Activated B cell treated with CpG ODN at 0.5 μM for 24 hours (primary cell): ENCODE data around the gene CRACR2A. TPM values are rescaled to one million over a fixed set of nuclear protein-coding genes. Genes with fewer than 3 reads are reported as not detected.
A peak's percentile ranks its signal among the peaks of the same experiment; 100 is the strongest.

ENCODE experiments used
- ATAC-seq: fragments of 200-7000 bp; cut with Tn5 transposase; one replicate; pipeline ENCODE4 v1.10.0; 2021; ENCODE audit warnings: low read depth, mild to moderate bottlenecking, moderate library complexity
- CTCF ChIA-PET: fragments of 350-600 bp; sonication (Branson Sonifier 250); formaldehyde crosslinking; loops from one replicate; lab custom pipeline; 2021; ENCODE audit warnings: antibody characterized with exemption; lab: Charles Lee
- POLR2A ChIA-PET: fragments of 350-600 bp; sonication (Branson Sonifier 250); formaldehyde crosslinking; loops from one replicate; lab custom pipeline; 2021; ENCODE audit warnings: antibody characterized with exemption; lab: Charles Lee
- DNase-seq: peaks from one replicate; pipeline ENCODE4 v3.0.0; 2022
- H3K27ac Mint-ChIP-seq: one replicate; pipeline ENCODE4 v1.8.0; 2020; ENCODE audit warnings: mixed read lengths
- H3K27me3 Mint-ChIP-seq: one replicate; pipeline ENCODE4 v1.8.0; 2021; ENCODE audit warnings: mixed read lengths
- H3K36me3 Mint-ChIP-seq: one replicate; pipeline ENCODE4 v1.8.0; 2021; ENCODE audit warnings: low read depth, mixed read lengths
- H3K4me1 Mint-ChIP-seq: one replicate; pipeline ENCODE4 v1.8.0; 2021; ENCODE audit warnings: mixed read lengths
- H3K4me3 Mint-ChIP-seq: one replicate; pipeline ENCODE4 v1.8.0; 2020; ENCODE audit warnings: mild to moderate bottlenecking, mixed read lengths
- H3K9me3 Mint-ChIP-seq: one replicate; pipeline ENCODE4 v1.8.0; 2020; ENCODE audit warnings: mixed read lengths
- CTCF ChIP-seq: fragments of 200-600 bp; IDR thresholded peaks from one replicate; pipeline ENCODE4 v1.8.0; 2022; ENCODE audit warnings: antibody characterized with exemption, mild to moderate bottlenecking
- intact Hi-C: fragments of 100-400 bp; cut with micrococcal nuclease; formaldehyde crosslinking; loops from one replicate; pipeline ENCODE4 v1.15.1; 2024
- total RNA-seq: library from RNA; stranded (reverse); gene quantifications from 2 replicates; pipeline ENCODE4 v1.2.3, GENCODE V29; 2022

The CRACR2A gene
- total RNA-seq, 1 donor from 2014 or later: 25.8 TPM

- intact Hi-C loops: loop anchor here (2.0 to 10.0 kb wide), 5 partner anchors 525 to 1075 kb away; partner anchors contain the start of genes RAD51AP1 and TSPAN9
- Mint-ChIP-seq H3K4me1 (peaks cover 25% of the 10 kb centered on the region), H3K9me3 (no peaks in the 10 kb centered on the region), H3K27me3 (no peaks in the 10 kb centered on the region), H3K27ac (peak overlapping the region; percentile 90), H3K4me3 (peak overlapping the region; percentile 88), H3K36me3 (peaks cover 10% of the 10 kb centered on the region)
- DNase-seq (peak; percentile 37), ATAC-seq (peak; percentile 69)
- CTCF ChIA-PET: interaction anchor here (0.6 to 1.6 kb wide), 2 partner anchors 12 to 52 kb away, joined by 3 to 4 read pairs; no protein-coding TSS in a partner anchor
- no peak for TF ChIP-seq CTCF
- POLR2A ChIA-PET: interaction anchor here (0.6 to 1.2 kb wide), 2 partner anchors 24 to 813 kb away, joined by 3 read pairs; no protein-coding TSS in a partner anchor
Observed at GRCh38 chr12:3752096-3752709, 706 bp downstream of the CRACR2A start.

- peaks cover 17% of the 10 kb centered on the region for H3K36me3 Mint-ChIP-seq
- ATAC-seq (no peak), DNase-seq (no peak)
- peaks cover 25% of the 10 kb centered on the region for H3K4me1 Mint-ChIP-seq
- H3K27ac Mint-ChIP-seq: peak overlapping the region; percentile 90
- H3K4me3 Mint-ChIP-seq: peak overlapping the region; percentile 88
- no peaks in the 10 kb centered on the region for H3K9me3 Mint-ChIP-seq
- intact Hi-C loops: loop anchor here (2.0 to 10.0 kb wide), 5 partner anchors 525 to 1076 kb away; partner anchors contain the start of genes RAD51AP1 and TSPAN9
- no peaks in the 10 kb centered on the region for H3K27me3 Mint-ChIP-seq
- ChIA-PET POLR2A (no interaction called here), CTCF (no interaction called here)
- TF ChIP-seq CTCF: no peak
Observed at GRCh38 chr12:3751151-3752095, 1.5 kb downstream of the CRACR2A start.

GRCh38 chr12:3750616-3751015, 2.3 kb downstream of the CRACR2A start:
- no peak for TF ChIP-seq CTCF
- ATAC-seq (no peak), DNase-seq (no peak)
- peak overlapping the region; percentile 90 for H3K27ac Mint-ChIP-seq
- H3K4me3 Mint-ChIP-seq: no peak overlapping the region
- no peaks in the 10 kb centered on the region for H3K9me3 Mint-ChIP-seq
- peaks cover 25% of the 10 kb centered on the region for H3K4me1 Mint-ChIP-seq
- intact Hi-C loops: loop anchor here (5.0 to 10.0 kb wide), 2 partner anchors 676 to 1077 kb away; partner anchors contain the start of gene TSPAN9
- H3K36me3 Mint-ChIP-seq: peaks cover 23% of the 10 kb centered on the region
- POLR2A ChIA-PET: interaction anchor here (0.6 kb wide), 1 partner anchor 100 kb away, joined by 3 read pairs; no protein-coding TSS in a partner anchor
- no peaks in the 10 kb centered on the region for H3K27me3 Mint-ChIP-seq
- CTCF ChIA-PET: no interaction called here

GRCh38 chr12:3748620-3749019, 4.3 kb downstream of the CRACR2A start:
- H3K9me3 Mint-ChIP-seq: no peaks in the 10 kb centered on the region
- DNase-seq (no peak), ATAC-seq (no peak)
- peaks cover 20% of the 10 kb centered on the region for H3K4me1 Mint-ChIP-seq
- no peak overlapping the region for H3K27ac Mint-ChIP-seq
- intact Hi-C loops: no loop called here
- no peak overlapping the region for H3K4me3 Mint-ChIP-seq
- H3K36me3 Mint-ChIP-seq: peaks cover 40% of the 10 kb centered on the region
- POLR2A ChIA-PET: no interaction called here
- no peak for TF ChIP-seq CTCF
- CTCF ChIA-PET: no interaction called here
- H3K27me3 Mint-ChIP-seq: no peaks in the 10 kb centered on the region
